Mesendoderm (in vitro differentiated cells): ENCODE measurements around the gene RAB36.

Source experiments
- DNase-seq: peaks from one replicate; pipeline ENCODE4 v3.0.0; 2013
- H2AK5ac ChIP-seq: 2 replicates; pipeline ENCODE4 v1.6.1; 2013; ENCODE audit warnings: low read length, inconsistent platforms
- H2BK120ac ChIP-seq: 2 replicates; pipeline ENCODE4 v1.6.1; 2013; ENCODE audit warnings: low read depth, mild to moderate bottlenecking, low read length, moderate library complexity, mixed read lengths
- H2BK15ac ChIP-seq: replicated peaks from 2 replicates; pipeline ENCODE4 v1.6.1; 2013; ENCODE audit warnings: low read depth, mild to moderate bottlenecking, moderate library complexity
- H2BK5ac ChIP-seq: 2 replicates; pipeline ENCODE4 v1.6.1; 2013; ENCODE audit warnings: low read length, inconsistent platforms
- H3K18ac ChIP-seq: 2 replicates; pipeline ENCODE4 v1.6.1; 2013; ENCODE audit warnings: mild to moderate bottlenecking, low read length, mixed read lengths
- H3K23ac ChIP-seq: one replicate; pipeline ENCODE4 v1.6.1; 2013; ENCODE audit warnings: low read length
- H3K27ac ChIP-seq: 2 replicates; pipeline ENCODE4 v1.5.1; 2013; ENCODE audit warnings: low read depth, mild to moderate bottlenecking, inconsistent platforms, low read length, moderate library complexity
- H3K27me3 ChIP-seq: 2 replicates; pipeline ENCODE4 v1.6.1; 2013; ENCODE audit warnings: low read length, control low read depth, mild to moderate bottlenecking, inconsistent platforms; ENCODE audit not compliant: insufficient read depth, poor library complexity
- H3K36me3 ChIP-seq: 2 replicates; pipeline ENCODE4 v1.6.1; 2013; ENCODE audit warnings: low read length, inconsistent platforms; ENCODE audit not compliant: control insufficient read depth, insufficient read depth
- H3K4ac ChIP-seq: one replicate; pipeline ENCODE4 v1.6.1; 2013; ENCODE audit warnings: low read depth, mild to moderate bottlenecking, low read length, moderate library complexity
- H3K4me1 ChIP-seq: 2 replicates; pipeline ENCODE4 v1.6.1; 2013; ENCODE audit warnings: low read depth, low read length, inconsistent platforms; ENCODE audit not compliant: control insufficient read depth
- H3K4me2 ChIP-seq: 2 replicates; pipeline ENCODE4 v1.6.1; 2013; ENCODE audit warnings: low read length
- H3K4me3 ChIP-seq: 2 replicates; pipeline ENCODE4 v1.5.1; 2013; ENCODE audit warnings: mild to moderate bottlenecking, low read length
- H3K56ac ChIP-seq: one replicate; pipeline ENCODE4 v1.6.1; 2013; ENCODE audit warnings: low read length
- H3K79me1 ChIP-seq: 2 replicates; pipeline ENCODE4 v1.6.1; 2013; ENCODE audit warnings: low read length, inconsistent platforms
- H3K79me2 ChIP-seq: 2 replicates; pipeline ENCODE4 v1.6.1; 2013; ENCODE audit warnings: mild to moderate bottlenecking, low read length; ENCODE audit not compliant: control insufficient read depth, insufficient read depth
- H3K9ac ChIP-seq: 2 replicates; pipeline ENCODE4 v1.6.1; 2013; ENCODE audit warnings: low read length, inconsistent platforms
- H4K5ac ChIP-seq: one replicate; pipeline ENCODE4 v1.6.1; 2013; ENCODE audit warnings: low read length
- H4K8ac ChIP-seq: one replicate; pipeline ENCODE4 v1.6.1; 2013; ENCODE audit warnings: low read depth, mild to moderate bottlenecking, control low read depth, low read length, moderate library complexity
- WGBS: extraction: QIAGEN DNeasy Blood & Tissue Kit; methylation state at CpG from one replicate; pipeline ENCODE4 v1.1.7; 2013; ENCODE audit warnings: low lambda C conversion rate, missing lambda C conversion rate; ENCODE audit not compliant: insufficient coverage; ENCODE audit errors: extremely low coverage; 5-methylcytosine and 5-hydroxymethylcytosine counted together

Gene RAB36

GRCh38 chr22:23103199-23103954 is 41.9 kb upstream of the RAB36 start:
- Histone ChIP-seq H4K8ac (no peak overlapping the region), H3K4me3 (no peak overlapping the region), H2BK15ac (no peak overlapping the region)

GRCh38 chr22:23104187-23104971 is 40.9 kb upstream of the RAB36 start:
- no CpG with 5 or more reads among the region's 12 CpGs for WGBS
- no peak overlapping the region for H2BK120ac ChIP-seq
- no peaks in the 10 kb centered on the region for H3K27me3 ChIP-seq
- no peaks in the 10 kb centered on the region for H3K36me3 ChIP-seq
- no peaks in the 10 kb centered on the region for H3K79me2 ChIP-seq
- no peak overlapping the region for H4K8ac ChIP-seq
- no peak overlapping the region for H3K23ac ChIP-seq
- H4K5ac ChIP-seq = no peak overlapping the region
- H2BK5ac ChIP-seq = no peak overlapping the region
- H2AK5ac ChIP-seq = no peak overlapping the region
- no peak overlapping the region for H2BK15ac ChIP-seq
- H3K9ac ChIP-seq = no peak overlapping the region
- H3K4me2 ChIP-seq = no peak overlapping the region
- no peak overlapping the region for H3K4ac ChIP-seq
- no peak overlapping the region for H3K56ac ChIP-seq
- H3K4me1 ChIP-seq = no peaks in the 10 kb centered on the region
- no peak overlapping the region for H3K4me3 ChIP-seq
- DNase-seq = no peak
- H3K18ac ChIP-seq = no peak overlapping the region
- H3K27ac ChIP-seq = no peak overlapping the region
- H3K79me1 ChIP-seq = no peaks in the 10 kb centered on the region

More at GRCh38 chr22:23103199-23103954, 41.9 kb upstream of the RAB36 start:
- Histone ChIP-seq H3K27me3 (no peaks in the 10 kb centered on the region), H3K36me3 (no peaks in the 10 kb centered on the region), H3K18ac (no peak overlapping the region), H3K79me1 (no peaks in the 10 kb centered on the region), H3K9ac (no peak overlapping the region), H3K23ac (no peak overlapping the region), H3K79me2 (no peaks in the 10 kb centered on the region), H3K4me2 (no peak overlapping the region), H2AK5ac (no peak overlapping the region), H3K4me1 (no peaks in the 10 kb centered on the region), H2BK120ac (no peak overlapping the region), H4K5ac (no peak overlapping the region), H3K4ac (no peak overlapping the region), H3K27ac (no peak overlapping the region), H3K56ac (no peak overlapping the region), H2BK5ac (no peak overlapping the region)
- DNase-seq = no peak
- no CpG with 5 or more reads among the region's 13 CpGs for WGBS

- Histone ChIP-seq H3K79me2 (no peaks in the 10 kb centered on the region), H3K23ac (no peak overlapping the region), H3K4me2 (no peak overlapping the region), H3K4ac (no peak overlapping the region), H2AK5ac (no peak overlapping the region), H3K4me1 (no peaks in the 10 kb centered on the region), H3K4me3 (no peak overlapping the region), H2BK15ac (no peak overlapping the region), H3K79me1 (no peaks in the 10 kb centered on the region), H2BK5ac (no peak overlapping the region), H3K18ac (no peak overlapping the region), H3K27ac (no peak overlapping the region), H3K36me3 (no peaks in the 10 kb centered on the region), H3K27me3 (no peaks in the 10 kb centered on the region), H3K56ac (no peak overlapping the region), H4K8ac (no peak overlapping the region), H2BK120ac (no peak overlapping the region), H3K9ac (no peak overlapping the region), H4K5ac (no peak overlapping the region)
- no peak for DNase-seq
- no CpG with 5 or more reads among the region's 5 CpGs for WGBS
Measured at GRCh38 chr22:23105304-23105703, 40.0 kb upstream of the RAB36 start.

GRCh38 chr22:23105919-23106318 is 39.4 kb upstream of the RAB36 start:
- no CpG with 5 or more reads among the region's 5 CpGs for WGBS
- H3K27ac ChIP-seq = no peak overlapping the region
- DNase-seq = no peak

GRCh38 chr22:23106344-23106743 is 38.9 kb upstream of the RAB36 start:
- Histone ChIP-seq H4K5ac (no peak overlapping the region), H3K27ac (no peak overlapping the region), H3K23ac (no peak overlapping the region), H3K36me3 (no peaks in the 10 kb centered on the region), H4K8ac (no peak overlapping the region), H3K4me3 (no peak overlapping the region), H3K79me2 (no peaks in the 10 kb centered on the region), H2BK120ac (no peak overlapping the region), H3K27me3 (no peaks in the 10 kb centered on the region), H2BK5ac (no peak overlapping the region), H3K56ac (no peak overlapping the region), H2AK5ac (no peak overlapping the region), H2BK15ac (no peak overlapping the region), H3K79me1 (no peaks in the 10 kb centered on the region), H3K4ac (no peak overlapping the region), H3K4me1 (no peaks in the 10 kb centered on the region), H3K9ac (no peak overlapping the region), H3K18ac (no peak overlapping the region), H3K4me2 (no peak overlapping the region)
- DNase-seq = no peak
- WGBS = no CpG with 5 or more reads among the region's 4 CpGs

More at GRCh38 chr22:23105919-23106318, 39.4 kb upstream of the RAB36 start:
- Histone ChIP-seq H3K4me2 (no peak overlapping the region), H2BK120ac (no peak overlapping the region), H3K79me2 (no peaks in the 10 kb centered on the region), H3K9ac (no peak overlapping the region), H3K4ac (no peak overlapping the region), H2AK5ac (no peak overlapping the region), H4K8ac (no peak overlapping the region), H3K27me3 (no peaks in the 10 kb centered on the region), H3K56ac (no peak overlapping the region), H3K23ac (no peak overlapping the region), H4K5ac (no peak overlapping the region), H2BK15ac (no peak overlapping the region), H3K79me1 (no peaks in the 10 kb centered on the region), H3K36me3 (no peaks in the 10 kb centered on the region), H3K4me1 (no peaks in the 10 kb centered on the region), H3K18ac (no peak overlapping the region), H3K4me3 (no peak overlapping the region), H2BK5ac (no peak overlapping the region)
